ENCODE measurements around the gene DDX1.

DDX1 gene

GRCh38 chr2:15658911-15659310 lies 67.2 kb downstream of the DDX1 start:
- DNase-seq (ENCODE audit: extremely low read depth in 1 of 2, low read depth in 1 of 2) = no peak

DNA sequence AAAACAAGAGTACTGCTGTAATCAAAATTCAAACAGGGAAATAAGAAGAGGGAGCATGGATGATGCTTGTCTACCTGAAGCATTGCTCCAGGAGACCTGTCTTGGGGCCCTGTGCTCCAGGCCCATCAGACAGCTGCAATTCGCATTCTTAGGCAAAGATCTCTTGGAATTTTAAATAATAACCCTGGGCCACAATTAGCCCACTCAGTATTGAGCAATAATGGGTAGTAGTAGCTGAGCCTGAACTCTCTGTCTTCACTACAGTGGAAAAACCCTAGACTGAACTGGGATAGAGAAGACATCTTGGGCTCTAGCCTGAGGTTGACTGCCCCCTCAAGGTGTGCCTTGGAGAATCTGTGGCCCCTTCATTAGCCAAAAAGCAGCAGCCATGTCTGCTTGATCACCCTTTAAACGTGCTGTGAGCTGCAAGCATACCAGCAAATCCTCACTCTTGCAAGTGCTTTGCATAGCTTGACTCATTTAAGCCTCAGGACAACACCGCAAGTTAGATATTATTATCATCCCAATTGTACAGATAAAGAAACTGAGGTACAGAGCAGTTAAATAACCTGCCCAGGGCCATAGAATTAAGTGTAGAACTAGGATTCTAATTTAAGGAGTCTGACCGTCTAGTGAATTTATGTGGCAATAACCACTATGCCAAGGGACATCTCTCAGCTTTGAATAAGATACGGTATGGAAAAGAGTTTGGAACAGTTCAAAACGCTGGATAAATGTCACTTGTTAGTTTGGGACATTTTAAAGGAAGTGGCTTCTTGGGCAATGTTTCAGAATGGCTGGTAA lies 69.0 kb downstream of the DDX1 start:
- no peak for DNase-seq (ENCODE audit: extremely low read depth in 1 of 2, low read depth in 1 of 2)

GRCh38 chr2:15661295-15661569 lies 69.6 kb downstream of the DDX1 start:
- DNase-seq (ENCODE audit: extremely low read depth in 1 of 2, low read depth in 1 of 2) = no peak

- DNase-seq (ENCODE audit: extremely low read depth in 1 of 2, low read depth in 1 of 2) = no peak
These were observed 70.4 kb downstream of the DDX1 start for GRCh38 chr2:15662026-15662425.

GRCh38 chr2:15662579-15662978 lies 70.9 kb downstream of the DDX1 start:
- DNase-seq (ENCODE audit: extremely low read depth in 1 of 2, low read depth in 1 of 2) = no peak

- no peak for DNase-seq (ENCODE audit: extremely low read depth in 1 of 2, low read depth in 1 of 2)
These were observed 72.1 kb downstream of the DDX1 start for GRCh38 chr2:15663802-15664201.

DNA sequence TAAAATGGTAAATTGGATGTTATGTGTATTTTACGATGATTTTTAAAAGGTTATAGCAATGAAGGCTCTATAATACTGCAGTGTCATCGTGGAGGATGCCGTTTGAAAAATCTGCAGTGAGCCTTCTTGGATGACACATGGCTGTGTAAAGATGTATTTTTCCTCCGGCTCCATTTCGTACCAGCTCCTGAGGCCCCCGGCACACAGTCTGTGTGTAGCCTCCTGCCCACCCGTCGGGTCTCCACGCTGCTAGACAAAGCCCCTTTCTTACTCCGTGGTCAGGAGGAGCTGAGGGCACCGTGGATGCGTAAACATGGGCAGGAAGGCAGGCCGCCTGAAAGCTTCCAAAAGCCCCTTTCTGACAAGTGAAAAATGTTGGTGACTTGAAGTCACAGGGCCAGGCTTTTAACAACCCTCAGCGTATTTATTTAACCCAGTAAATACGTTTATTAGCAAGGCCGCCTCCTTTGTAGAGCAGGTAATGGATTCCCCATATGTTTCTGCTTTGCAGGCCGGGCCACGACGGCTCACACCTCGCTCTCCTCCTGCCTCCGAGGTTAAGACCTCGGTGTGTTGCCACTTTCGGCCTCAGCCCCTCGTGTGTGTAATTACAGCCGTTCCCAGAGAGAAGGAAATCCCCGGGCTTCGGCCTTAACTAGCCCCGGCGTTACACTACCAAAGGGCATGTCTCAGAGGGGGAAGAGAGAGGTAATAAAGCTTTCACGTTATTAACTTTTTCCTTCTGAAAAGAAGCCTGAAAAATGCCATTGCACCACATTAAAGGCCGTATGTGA lies 72.8 kb downstream of the DDX1 start:
- DNase-seq (ENCODE audit: extremely low read depth in 1 of 2, low read depth in 1 of 2) = no peak

GRCh38 chr2:15665067-15665942 lies 73.6 kb downstream of the DDX1 start:
- DNase-seq (ENCODE audit: extremely low read depth in 1 of 2, low read depth in 1 of 2) = no peak

DNA sequence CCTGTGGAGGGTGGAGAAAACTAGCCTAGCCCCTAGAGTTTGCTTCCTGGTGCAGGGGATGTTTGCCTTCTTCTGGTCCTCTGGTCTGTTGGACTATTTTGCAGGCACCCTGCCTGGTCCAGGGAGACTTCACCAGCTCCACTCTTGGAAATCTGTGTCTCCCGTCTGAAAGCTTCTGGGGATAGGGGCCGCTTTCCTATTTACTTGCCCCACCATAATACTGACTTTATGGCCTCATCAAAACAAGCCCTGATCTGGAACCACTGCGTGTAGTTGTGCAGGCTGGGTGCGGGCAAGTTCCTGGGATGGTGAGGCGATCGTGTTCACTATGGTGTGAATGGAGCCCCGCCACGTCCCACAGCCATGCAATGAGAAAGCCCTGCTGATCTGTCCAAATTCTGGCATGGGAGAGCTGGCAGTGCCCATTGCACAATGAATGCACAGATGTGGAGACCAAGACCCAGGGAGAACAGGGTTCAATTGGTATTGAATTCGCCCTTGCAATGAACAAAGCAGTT lies 74.3 kb downstream of the DDX1 start:
- DNase-seq (ENCODE audit: extremely low read depth in 1 of 2, low read depth in 1 of 2) = no peak

DNA sequence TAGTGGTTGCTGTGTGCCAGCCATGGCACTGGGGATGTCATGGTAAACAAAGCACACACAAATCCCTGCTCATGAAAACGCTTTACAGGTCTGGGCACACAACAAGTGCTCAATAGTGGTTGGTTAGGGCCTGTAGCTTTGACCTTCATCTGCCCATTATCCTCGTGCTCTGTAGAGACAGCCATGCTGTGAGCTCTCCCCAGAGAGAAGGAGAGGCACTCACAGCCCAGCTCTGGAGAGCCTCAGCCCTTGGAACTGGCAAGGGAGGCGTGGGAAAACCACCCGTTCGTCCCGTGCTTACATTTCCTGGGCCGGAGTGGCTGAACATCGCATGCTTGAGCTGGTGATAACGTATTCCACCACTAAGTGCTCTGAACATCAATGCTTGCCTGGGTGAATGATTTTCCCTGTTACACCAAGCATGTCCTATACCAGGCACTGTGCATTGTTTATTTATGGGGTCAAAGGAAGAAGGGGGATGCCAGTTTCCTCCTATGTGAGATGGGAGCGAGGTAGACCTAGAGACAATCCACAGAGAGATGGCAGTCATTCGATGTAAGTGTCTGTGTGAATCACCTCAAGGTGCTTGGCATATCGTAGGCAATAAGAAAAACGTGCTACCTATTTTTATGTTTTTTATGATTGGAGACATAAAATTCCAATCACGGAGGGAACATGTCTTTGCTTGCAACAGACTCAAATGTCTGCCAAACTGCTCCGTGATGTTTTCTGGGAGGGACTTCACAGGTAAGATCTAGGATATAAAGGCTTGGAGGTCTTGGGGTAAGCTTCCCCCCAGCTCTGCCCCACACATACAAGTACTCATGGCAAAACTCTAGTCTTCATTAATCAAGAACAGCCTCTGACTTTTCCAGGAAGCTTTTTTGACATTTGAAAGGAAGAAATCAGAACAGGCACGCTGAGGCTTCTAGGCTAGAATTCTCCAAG lies 75.5 kb downstream of the DDX1 start:
- no peak for DNase-seq (ENCODE audit: extremely low read depth in 1 of 2, low read depth in 1 of 2)

- DNase-seq (ENCODE audit: extremely low read depth in 1 of 2, low read depth in 1 of 2) = no peak
These were observed 76.3 kb downstream of the DDX1 start for GRCh38 chr2:15667809-15668556.

DNA sequence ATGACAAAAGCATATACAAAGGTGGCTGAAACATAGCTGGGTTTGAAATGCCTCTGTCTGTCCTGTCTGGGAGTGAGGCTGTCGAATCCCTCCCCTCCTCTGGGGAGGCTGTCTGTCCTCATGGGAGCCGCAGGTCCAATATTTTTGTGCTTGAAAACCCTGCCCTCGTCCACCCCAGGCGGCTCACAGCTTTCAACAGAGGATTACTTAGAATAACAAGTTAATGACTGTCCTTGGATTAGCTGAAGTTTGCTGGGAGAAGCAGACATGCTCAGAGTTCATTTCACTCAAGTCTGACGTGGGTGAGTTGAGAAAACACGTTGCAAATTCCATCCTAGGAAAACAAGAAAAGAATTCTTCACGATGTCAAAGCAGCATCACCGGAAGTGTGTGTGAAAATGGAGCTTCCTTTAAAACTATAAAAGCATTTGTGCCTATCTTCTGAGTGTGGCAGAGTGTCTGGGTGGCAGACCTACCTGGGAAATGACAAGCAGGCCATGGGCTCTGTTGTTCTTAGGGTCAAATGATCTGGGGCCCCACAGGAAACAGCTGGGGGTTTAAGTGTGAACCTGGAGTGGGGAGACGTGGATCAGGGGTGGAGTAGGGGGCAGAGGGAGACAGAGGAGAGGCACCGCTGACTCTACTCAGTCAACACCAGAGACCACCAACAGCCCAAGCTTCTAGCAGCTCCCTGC lies 77.1 kb downstream of the DDX1 start:
- no peak for DNase-seq (ENCODE audit: extremely low read depth in 1 of 2, low read depth in 1 of 2)

DNA sequence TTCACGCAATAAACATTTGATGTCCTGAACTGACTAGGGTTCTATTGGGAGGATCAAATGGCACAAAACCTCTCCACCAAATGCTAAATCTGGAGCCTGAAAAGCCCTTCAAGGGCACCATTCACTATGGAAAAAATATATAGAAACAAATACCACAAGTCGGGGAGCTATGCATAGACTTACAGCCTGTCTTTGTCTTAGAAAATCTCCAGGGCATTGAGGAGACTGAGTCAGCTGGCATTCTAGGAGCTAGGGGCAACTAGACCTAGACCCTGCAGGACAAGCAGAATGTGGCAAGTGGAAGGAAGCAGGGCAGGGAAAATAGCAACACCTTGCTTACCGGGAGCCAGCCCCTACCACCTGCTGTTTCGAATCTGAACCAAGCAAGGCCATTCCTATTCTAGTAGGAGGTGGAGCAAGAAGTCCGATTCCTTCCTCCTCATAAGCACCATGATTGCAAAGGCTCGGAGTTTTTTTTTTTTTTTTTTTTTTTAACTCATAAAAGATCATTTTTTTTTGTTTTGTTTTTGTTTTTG lies 77.8 kb downstream of the DDX1 start:
- no peak for DNase-seq (ENCODE audit: extremely low read depth in 1 of 2, low read depth in 1 of 2)

GRCh38 chr2:15670469-15670868 lies 78.8 kb downstream of the DDX1 start:
- DNase-seq (ENCODE audit: extremely low read depth in 1 of 2, low read depth in 1 of 2) = no peak

DNA sequence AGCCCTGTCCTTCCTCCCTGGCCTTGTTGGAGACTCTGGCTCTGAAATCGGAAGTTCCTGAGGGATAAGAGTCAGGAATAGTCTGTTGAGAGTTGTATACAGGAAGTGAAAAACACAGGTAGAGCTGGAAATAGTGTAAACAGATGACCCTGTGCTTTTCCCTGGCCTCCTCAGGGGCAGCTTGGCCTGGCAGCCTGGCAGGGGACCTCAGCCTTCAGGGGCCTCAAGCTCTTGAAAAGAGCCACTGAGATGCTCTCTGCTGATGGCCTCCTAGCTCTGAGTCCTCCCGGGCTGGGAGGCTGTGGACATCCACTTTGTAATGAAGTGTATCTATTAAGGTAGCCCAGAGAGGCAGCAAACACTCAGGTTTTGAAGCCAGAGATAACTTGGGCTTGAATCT lies 79.3 kb downstream of the DDX1 start:
- no peak for DNase-seq (ENCODE audit: extremely low read depth in 1 of 2, low read depth in 1 of 2)

DNA sequence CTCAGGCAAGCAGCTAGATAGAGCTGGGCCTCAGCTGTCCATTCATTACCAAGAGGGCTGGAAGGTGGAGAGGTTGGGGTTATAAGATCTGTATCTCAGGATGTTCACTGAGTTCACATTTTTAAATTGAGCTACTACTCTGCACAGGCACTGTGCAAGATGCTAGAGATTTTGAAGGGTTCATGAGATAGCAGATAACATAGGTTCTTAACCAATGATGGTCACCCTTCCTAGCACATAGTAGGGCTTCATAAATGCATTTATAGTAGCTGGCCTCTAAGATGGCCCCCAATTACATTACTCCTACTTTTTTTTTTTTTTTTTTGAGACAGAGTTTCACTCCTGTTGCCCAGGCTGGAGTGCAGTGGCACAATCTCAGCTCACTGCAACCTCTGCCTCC lies 79.7 kb downstream of the DDX1 start:
- no peak for DNase-seq (ENCODE audit: extremely low read depth in 1 of 2, low read depth in 1 of 2)

- DNase-seq (ENCODE audit: extremely low read depth in 1 of 2, low read depth in 1 of 2) = no peak
These were observed 80.5 kb downstream of the DDX1 start for GRCh38 chr2:15671842-15672815.
